ENCODE data around the gene SPON2. TPM values are rescaled to one million over a fixed set of nuclear protein-coding genes. Genes with fewer than 3 reads are reported as not detected.

SPON2 gene
- 4.9 to 6.6 TPM (median 5.3 TPM) in 3 replicates for total RNA-seq (2021)
- Bru-seq, nascent RNA = percentile 12 among the genes with signal in this experiment
- long read RNA-seq, experiment 1, transcript SPON2-201 (6 exons, 1,869 nt) = major isoform, 8 of 12 reads
- long read RNA-seq, experiment 1, partial matches to known transcripts = 4 of 12 reads
- long read RNA-seq, experiment 1, other reads (novel, unspliced or antisense) = 0 of 12 reads
- long read RNA-seq, experiment 2, partial matches to known transcripts = 0 of 3 reads
- long read RNA-seq, experiment 2, other reads (novel, unspliced or antisense) = 0 of 3 reads
- long read RNA-seq, experiment 3, partial matches to known transcripts = 0 of 1 reads
- long read RNA-seq, experiment 3, other reads (novel, unspliced or antisense) = 0 of 1 reads

GRCh38 chr4:1172228-1172851 is at the start of gene SPON2:
Gene SPON2, minus strand, starts transcription at chr4:1172583.
- ChIA-PET CTCF (interaction anchor here (0.9 to 1.9 kb wide), 6 partner anchors 41 to 184 kb away, joined by 3 to 6 read pairs (median 3); partner anchors contain the start of gene MAEA), POLR2A (no interaction called here)
- peak; percentile 17 for ATAC-seq
- no peak for DNase-seq (ENCODE audit: low spot score)
- Mint-ChIP-seq H3K4me3 (peak within 1 kb of the TSS; percentile 62), H3K27me3 (ENCODE audit: low read depth) (peaks cover 77% of the 10 kb centered on the region), H3K4me1 (no peaks in the 10 kb centered on the region), H3K36me3 (no peaks in the 10 kb centered on the region), H3K9me3 (no peaks in the 10 kb centered on the region), H3K27ac (no peak within 1 kb of the TSS)
- TF ChIP-seq ZNF512 (CRISPR knock-in tag; IDR thresholded peaks at IDR 0.05; ENCODE audit: borderline replicate concordance) (no peak), FOXK1 (CRISPR knock-in tag; IDR thresholded peaks at IDR 0.05) (no peak), IRF2 (CRISPR knock-in tag; IDR thresholded peaks at IDR 0.05; ENCODE audit: borderline replicate concordance, low read depth) (no peak), ZNF425 (CRISPR knock-in tag; conservative IDR thresholded peaks at IDR 0.05) (no peak), USF2 (CRISPR knock-in tag; IDR thresholded peaks at IDR 0.05) (no peak), SMAD3 (CRISPR knock-in tag; IDR thresholded peaks at IDR 0.05; ENCODE audit: borderline replicate concordance) (no peak), FOXP4 (CRISPR knock-in tag; IDR thresholded peaks at IDR 0.05) (no peak), TCF7 (CRISPR knock-in tag; IDR thresholded peaks at IDR 0.05; ENCODE audit: low read depth) (no peak), ZNF423 (CRISPR knock-in tag; IDR thresholded peaks at IDR 0.05) (no peak), ZBTB21 (CRISPR knock-in tag; IDR thresholded peaks at IDR 0.05; ENCODE audit: borderline replicate concordance) (no peak), FOXP1 (CRISPR knock-in tag; IDR thresholded peaks at IDR 0.05; ENCODE audit: borderline replicate concordance) (no peak)
- TF ChIP-seq, protein P1, sequence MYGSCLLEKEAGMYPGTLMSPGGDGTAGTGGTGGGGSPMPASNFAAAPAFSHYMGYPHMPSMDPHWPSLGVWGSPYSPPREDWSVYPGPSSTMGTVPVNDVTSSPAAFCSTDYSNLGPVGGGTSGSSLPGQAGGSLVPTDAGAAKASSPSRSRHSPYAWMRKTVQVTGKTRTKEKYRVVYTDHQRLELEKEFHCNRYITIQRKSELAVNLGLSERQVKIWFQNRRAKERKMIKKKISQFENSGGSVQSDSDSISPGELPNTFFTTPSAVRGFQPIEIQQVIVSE (CRISPR knock-in tag; IDR thresholded peaks at IDR 0.05; ENCODE audit: borderline replicate concordance) = no peak
- TF ChIP-seq, protein P2, sequence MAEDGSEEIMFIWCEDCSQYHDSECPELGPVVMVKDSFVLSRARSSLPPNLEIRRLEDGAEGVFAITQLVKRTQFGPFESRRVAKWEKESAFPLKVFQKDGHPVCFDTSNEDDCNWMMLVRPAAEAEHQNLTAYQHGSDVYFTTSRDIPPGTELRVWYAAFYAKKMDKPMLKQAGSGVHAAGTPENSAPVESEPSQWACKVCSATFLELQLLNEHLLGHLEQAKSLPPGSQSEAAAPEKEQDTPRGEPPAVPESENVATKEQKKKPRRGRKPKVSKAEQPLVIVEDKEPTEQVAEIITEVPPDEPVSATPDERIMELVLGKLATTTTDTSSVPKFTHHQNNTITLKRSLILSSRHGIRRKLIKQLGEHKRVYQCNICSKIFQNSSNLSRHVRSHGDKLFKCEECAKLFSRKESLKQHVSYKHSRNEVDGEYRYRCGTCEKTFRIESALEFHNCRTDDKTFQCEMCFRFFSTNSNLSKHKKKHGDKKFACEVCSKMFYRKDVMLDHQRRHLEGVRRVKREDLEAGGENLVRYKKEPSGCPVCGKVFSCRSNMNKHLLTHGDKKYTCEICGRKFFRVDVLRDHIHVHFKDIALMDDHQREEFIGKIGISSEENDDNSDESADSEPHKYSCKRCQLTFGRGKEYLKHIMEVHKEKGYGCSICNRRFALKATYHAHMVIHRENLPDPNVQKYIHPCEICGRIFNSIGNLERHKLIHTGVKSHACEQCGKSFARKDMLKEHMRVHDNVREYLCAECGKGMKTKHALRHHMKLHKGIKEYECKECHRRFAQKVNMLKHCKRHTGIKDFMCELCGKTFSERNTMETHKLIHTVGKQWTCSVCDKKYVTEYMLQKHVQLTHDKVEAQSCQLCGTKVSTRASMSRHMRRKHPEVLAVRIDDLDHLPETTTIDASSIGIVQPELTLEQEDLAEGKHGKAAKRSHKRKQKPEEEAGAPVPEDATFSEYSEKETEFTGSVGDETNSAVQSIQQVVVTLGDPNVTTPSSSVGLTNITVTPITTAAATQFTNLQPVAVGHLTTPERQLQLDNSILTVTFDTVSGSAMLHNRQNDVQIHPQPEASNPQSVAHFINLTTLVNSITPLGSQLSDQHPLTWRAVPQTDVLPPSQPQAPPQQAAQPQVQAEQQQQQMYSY (CRISPR knock-in tag; IDR thresholded peaks at IDR 0.05) = no peak
